HEK293T (cell line): Measurements from ENCODE around the gene TPD52L1.

Experiments
- CTCF ChIA-PET: fragments of 350-600 bp; formaldehyde crosslinking; extraction: SDS; loops from one replicate; lab custom pipeline; 2021; ENCODE audit warnings: antibody characterized with exemption, inconsistent platforms; lab: Yijun Ruan, JAX
- POLR2A ChIA-PET: fragments of 350-600 bp; formaldehyde crosslinking; extraction: SDS; loops from one replicate; lab custom pipeline; 2020; ENCODE audit warnings: antibody characterized with exemption, inconsistent platforms; lab: Yijun Ruan, JAX
- DNase-seq: peaks from one replicate; pipeline ENCODE4 v3.0.0; 2012; ENCODE audit warnings: mixed read lengths; ENCODE audit errors: extremely low spot score
- ARNT ChIP-seq: fragments of 450-650 bp; IDR thresholded peaks from 2 replicates; pipeline ENCODE4 v1.6.1; 2017; ENCODE audit warnings: mild to moderate bottlenecking
- BHLHE40 ChIP-seq: fragments of 450-650 bp; IDR thresholded peaks from 2 replicates; pipeline ENCODE4 v1.6.1; 2016; ENCODE audit warnings: mild to moderate bottlenecking, moderate library complexity, borderline replicate concordance
- CTBP1 ChIP-seq: fragments of 450-650 bp; IDR thresholded peaks from 2 replicates; pipeline ENCODE4 v1.6.1; 2016; ENCODE audit warnings: borderline replicate concordance
- ELF4 ChIP-seq: fragments of 450-650 bp; IDR thresholded peaks from 2 replicates; pipeline ENCODE4 v1.6.1; 2017; ENCODE audit warnings: antibody characterized with exemption
- FOXA1 ChIP-seq: fragments of 450-650 bp; IDR thresholded peaks from 2 replicates; pipeline ENCODE4 v1.6.1; 2016; ENCODE audit warnings: mild to moderate bottlenecking
- FOXK2 ChIP-seq: fragments of 450-650 bp; IDR thresholded peaks from 2 replicates; pipeline ENCODE4 v1.6.1; 2016; ENCODE audit warnings: mild to moderate bottlenecking
- FOXM1 ChIP-seq: fragments of 450-650 bp; IDR thresholded peaks from 2 replicates; pipeline ENCODE4 v1.6.1; 2017; ENCODE audit warnings: mild to moderate bottlenecking, borderline replicate concordance
- HDGF ChIP-seq: fragments of 450-650 bp; IDR thresholded peaks from 2 replicates; pipeline ENCODE4 v1.6.1; 2017; ENCODE audit warnings: antibody characterized with exemption, borderline replicate concordance
- L3MBTL2 ChIP-seq: fragments of 450-650 bp; conservative IDR thresholded peaks from 2 replicates; pipeline ENCODE4 v1.6.1; 2016; ENCODE audit warnings: mild to moderate bottlenecking
- LEF1 ChIP-seq: fragments of 450-650 bp; IDR thresholded peaks from 2 replicates; pipeline ENCODE4 v1.6.1; 2017; ENCODE audit warnings: mild to moderate bottlenecking, borderline replicate concordance
- NFRKB ChIP-seq: fragments of 450-650 bp; IDR thresholded peaks from 2 replicates; pipeline ENCODE4 v1.6.1; 2016; ENCODE audit warnings: mild to moderate bottlenecking, moderate library complexity
- SP1 ChIP-seq: fragments of 450-650 bp; IDR thresholded peaks from 2 replicates; pipeline ENCODE4 v1.6.1; 2017
- SUZ12 ChIP-seq: fragments of 450-650 bp; IDR thresholded peaks from 2 replicates; pipeline ENCODE4 v1.6.1; 2016; ENCODE audit warnings: mild to moderate bottlenecking
- TARDBP ChIP-seq: fragments of 450-650 bp; IDR thresholded peaks from 2 replicates; pipeline ENCODE4 v1.6.1; 2016
- ZNF384 ChIP-seq: fragments of 450-650 bp; IDR thresholded peaks from 2 replicates; pipeline ENCODE4 v1.6.1; 2016
- TF ChIP-seq, protein P1 (sequence below): fragments of 450-650 bp; IDR thresholded peaks from 2 replicates; pipeline ENCODE4 v1.6.1; 2016

Gene TPD52L1

DNA sequence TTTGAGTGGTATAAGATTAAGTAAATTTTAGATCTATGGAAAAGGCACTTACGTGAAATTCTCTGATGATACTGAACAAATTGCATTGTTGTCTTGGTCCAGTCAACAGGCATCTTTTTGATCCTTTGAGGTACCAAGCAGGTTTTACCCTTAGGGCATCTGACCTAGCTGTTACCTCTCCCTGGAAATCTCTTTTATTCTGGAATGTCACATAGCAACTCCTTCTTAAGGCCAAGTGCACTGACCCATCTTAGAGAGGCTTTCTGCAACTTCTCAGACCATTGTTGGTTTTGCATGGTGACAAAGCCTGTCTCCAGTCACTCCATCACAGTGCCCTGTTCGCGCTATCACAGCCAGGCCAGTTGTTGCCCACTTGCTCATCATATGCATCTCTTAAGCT lies 42.0 kb downstream of the TPD52L1 start:
- CTCF ChIA-PET = no interaction called here
- TF ChIP-seq NFRKB (no peak), BHLHE40 (no peak), ARNT (no peak), SP1 (no peak)
- no peak for DNase-seq
- POLR2A ChIA-PET = no interaction called here

GRCh38 chr6:125196613-125197012 lies 43.0 kb downstream of the TPD52L1 start:
- CTCF ChIA-PET = no interaction called here

DNA sequence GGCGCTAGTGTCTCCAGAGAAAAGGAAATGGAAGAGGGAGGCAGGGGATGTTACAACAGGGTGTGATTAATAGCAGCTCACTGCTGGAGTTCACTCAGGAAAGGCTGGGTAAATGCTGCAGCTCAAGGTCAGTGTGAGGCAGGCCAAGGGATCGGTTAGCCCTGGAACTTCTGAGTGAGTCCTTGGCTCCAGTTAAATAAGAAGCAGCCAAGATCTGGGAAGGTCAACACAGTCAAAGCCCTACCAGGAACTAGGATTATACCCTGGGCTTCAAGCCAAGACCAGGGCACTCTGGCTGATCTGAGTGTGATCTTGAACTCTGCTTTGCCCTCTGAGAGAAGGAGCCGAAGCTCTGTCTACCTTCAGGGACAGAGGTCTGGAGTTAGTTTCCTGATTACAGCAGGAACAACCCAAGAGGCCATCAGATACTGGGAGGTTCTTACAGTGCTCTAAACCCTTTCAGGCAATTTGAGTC lies 44.3 kb downstream of the TPD52L1 start:
- POLR2A ChIA-PET = no interaction called here
- TF ChIP-seq, protein P1, sequence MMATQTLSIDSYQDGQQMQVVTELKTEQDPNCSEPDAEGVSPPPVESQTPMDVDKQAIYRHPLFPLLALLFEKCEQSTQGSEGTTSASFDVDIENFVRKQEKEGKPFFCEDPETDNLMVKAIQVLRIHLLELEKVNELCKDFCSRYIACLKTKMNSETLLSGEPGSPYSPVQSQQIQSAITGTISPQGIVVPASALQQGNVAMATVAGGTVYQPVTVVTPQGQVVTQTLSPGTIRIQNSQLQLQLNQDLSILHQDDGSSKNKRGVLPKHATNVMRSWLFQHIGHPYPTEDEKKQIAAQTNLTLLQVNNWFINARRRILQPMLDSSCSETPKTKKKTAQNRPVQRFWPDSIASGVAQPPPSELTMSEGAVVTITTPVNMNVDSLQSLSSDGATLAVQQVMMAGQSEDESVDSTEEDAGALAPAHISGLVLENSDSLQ = peak; percentile 53; the same call in 1 of the 2 replicates
- TF ChIP-seq NFRKB (no peak), TARDBP (no peak), SUZ12 (no peak)
- CTCF ChIA-PET = interaction anchor here (0.5 kb wide), 1 partner anchor 311 kb away, joined by 5 read pairs; no protein-coding TSS in a partner anchor
- DNase-seq = peak; percentile 21

More at GRCh38 chr6:125196613-125197012, 43.0 kb downstream of the TPD52L1 start:
- POLR2A ChIA-PET = no interaction called here
- TF ChIP-seq ARNT (no peak), LEF1 (no peak), SP1 (no peak), CTBP1 (no peak), FOXA1 (no peak), ELF4 (no peak), L3MBTL2 (no peak), FOXK2 (no peak), FOXM1 (no peak), BHLHE40 (no peak), TARDBP (no peak), ZNF384 (no peak)
- TF ChIP-seq, protein P1 = no peak
- DNase-seq = no peak

DNA sequence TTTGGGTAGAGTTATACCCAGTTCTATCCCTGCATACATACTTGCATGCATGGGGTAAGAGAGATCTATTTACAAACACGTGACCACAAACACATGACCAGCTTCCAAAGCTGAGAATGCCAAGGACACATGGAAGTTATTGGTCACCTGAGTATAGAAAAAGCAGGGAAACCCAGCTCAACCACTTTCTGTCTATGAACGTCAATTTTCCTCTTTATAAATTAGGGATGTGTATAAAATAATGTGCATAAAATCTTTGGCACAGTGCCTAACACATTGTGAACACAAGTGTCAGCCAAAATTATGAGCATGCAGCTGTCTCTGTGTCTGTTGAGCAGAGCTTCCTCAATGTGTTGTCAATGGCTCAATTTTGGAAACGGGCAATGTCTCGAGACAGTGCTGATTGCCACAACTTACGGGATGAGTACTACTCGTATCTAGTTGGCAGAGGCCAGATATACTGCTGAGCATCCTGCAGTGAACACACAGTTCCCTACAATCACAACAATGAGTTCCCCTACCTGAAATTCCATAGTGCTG lies 44.9 kb downstream of the TPD52L1 start:
- ChIA-PET CTCF (interaction anchor here (0.5 to 1.5 kb wide), 2 partner anchors 12 to 312 kb away, joined by 3 to 5 read pairs; no protein-coding TSS in a partner anchor), POLR2A (no interaction called here)
- DNase-seq = no peak
- TF ChIP-seq, protein P1 = no peak
- no peak for TF ChIP-seq LEF1
- TF ChIP-seq L3MBTL2 = no peak
- no peak for TF ChIP-seq ARNT
- TF ChIP-seq ELF4 = no peak
- TF ChIP-seq FOXA1 = no peak
- no peak for TF ChIP-seq FOXM1
- TF ChIP-seq HDGF = no peak
- TF ChIP-seq SUZ12 = no peak
- no peak for TF ChIP-seq NFRKB
- no peak for TF ChIP-seq CTBP1
- no peak for TF ChIP-seq SP1
- no peak for TF ChIP-seq BHLHE40
- no peak for TF ChIP-seq ZNF384
- no peak for TF ChIP-seq TARDBP
- no peak for TF ChIP-seq FOXK2

DNA sequence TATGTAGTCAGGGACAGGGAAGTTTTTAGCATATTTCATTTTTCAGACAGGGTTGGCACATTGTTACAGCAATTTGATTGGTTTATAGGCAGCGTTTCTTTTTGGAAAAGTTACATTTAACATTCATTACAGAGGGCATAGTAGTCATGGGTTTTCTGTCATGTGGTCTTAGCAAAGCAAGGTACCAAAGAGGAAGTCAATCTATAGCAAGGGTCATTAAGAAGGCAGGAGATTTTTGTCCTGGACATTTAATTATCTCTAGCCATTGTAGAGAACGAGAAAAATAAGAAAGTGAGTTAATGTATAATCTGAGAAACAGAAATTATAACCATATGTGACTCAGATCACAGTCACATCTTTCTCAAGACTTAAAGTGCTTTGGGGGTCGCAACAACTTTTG lies 47.4 kb downstream of the TPD52L1 start:
- DNase-seq = no peak
- TF ChIP-seq FOXM1 (no peak), ELF4 (no peak), BHLHE40 (no peak), ZNF384 (no peak), CTBP1 (no peak), SUZ12 (no peak), LEF1 (no peak), NFRKB (no peak), FOXK2 (no peak), ARNT (no peak), FOXA1 (no peak), HDGF (no peak), SP1 (no peak), TARDBP (no peak)
- TF ChIP-seq, protein P1 = no peak
- POLR2A ChIA-PET = no interaction called here
- CTCF ChIA-PET = no interaction called here

- ChIA-PET CTCF (interaction anchor here (0.7 to 2.0 kb wide), 2 partner anchors 10 kb away, joined by 3 to 10 read pairs; no protein-coding TSS in a partner anchor), POLR2A (interaction anchor here (0.7 kb wide), 1 partner anchor 10 kb away, joined by 3 read pairs; no protein-coding TSS in a partner anchor)
- DNase-seq = no peak
- TF ChIP-seq FOXM1 (no peak), BHLHE40 (no peak), SP1 (no peak), ELF4 (no peak), SUZ12 (no peak), LEF1 (no peak), CTBP1 (no peak), NFRKB (no peak), FOXK2 (no peak), ARNT (no peak), TARDBP (no peak), HDGF (no peak), FOXA1 (no peak), L3MBTL2 (no peak), ZNF384 (no peak)
- TF ChIP-seq, protein P1 = no peak
Observed at GRCh38 chr6:125201961-125202729, 48.6 kb downstream of the TPD52L1 start.
